ENCODE measurements around the gene ENTPD8. TPM values are rescaled to one million over a fixed set of nuclear protein-coding genes. Genes with fewer than 3 reads are reported as not detected.

ENTPD8 gene
- polyA plus RNA-seq, 3 donors, result not detected

DNA sequence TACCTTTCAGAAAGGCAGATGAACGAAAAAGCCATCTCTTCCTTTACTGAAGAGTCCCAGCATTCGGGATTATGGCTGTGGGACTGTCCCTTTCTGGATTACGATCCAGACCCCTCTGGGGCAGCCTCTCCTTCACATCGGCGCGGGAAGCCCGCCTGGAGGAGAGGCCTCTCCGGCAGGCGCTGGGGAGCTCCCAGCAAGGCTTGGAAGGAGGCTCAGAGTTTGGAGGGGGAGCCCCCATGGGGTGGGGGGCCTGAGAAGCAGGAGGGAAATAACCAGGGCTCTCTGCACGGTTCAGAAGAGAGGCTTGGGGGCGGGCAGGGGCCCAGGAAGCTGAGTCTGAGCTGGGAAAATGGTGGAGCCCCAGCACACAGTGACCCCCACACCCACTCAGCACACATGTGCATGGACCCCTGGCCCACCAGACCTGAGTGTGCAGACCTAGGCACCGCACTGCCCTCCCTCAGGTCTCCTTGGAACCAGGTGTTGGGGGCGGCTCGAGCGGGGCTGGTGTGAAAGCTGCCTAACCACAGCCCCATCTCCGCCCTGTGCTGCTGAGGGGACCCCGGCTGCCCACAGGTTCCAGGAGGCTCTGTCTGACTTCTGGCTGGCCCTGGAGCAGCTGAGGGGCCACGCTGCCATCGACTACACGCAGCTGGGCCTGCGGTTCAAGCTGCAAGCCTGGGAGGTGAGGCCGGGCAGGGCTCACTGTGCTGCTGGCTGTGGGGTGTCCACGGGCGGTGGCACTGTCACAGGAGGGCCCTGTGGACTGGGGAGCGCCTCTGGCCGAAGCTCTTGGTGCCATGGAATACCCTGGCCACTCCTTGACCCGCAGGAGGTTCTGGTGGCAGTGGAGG is 13.5 kb downstream of the ENTPD8 start:
- H3K4me3 Mint-ChIP-seq, result no peak overlapping the region
- no peak overlapping the region for H3K27ac Mint-ChIP-seq
- no peak overlapping the region for H3K9ac ChIP-seq (ENCODE audit: insufficient read depth, low read length, poor library complexity, severe bottlenecking)
- no peak overlapping the region for H2AFZ ChIP-seq (ENCODE audit: insufficient read depth, low read depth, low read length, poor library complexity, severe bottlenecking)
- H3K36me3 Mint-ChIP-seq, result no peaks in the 10 kb centered on the region
- no peaks in the 10 kb centered on the region for H4K20me1 ChIP-seq (ENCODE audit: insufficient read depth, low read length)
- no peaks in the 10 kb centered on the region for H3K9me3 Mint-ChIP-seq
- no peaks in the 10 kb centered on the region for H3K36me3 ChIP-seq (replicated peaks in 1 of 2; ENCODE audit: control insufficient read depth in 1 of 2, insufficient read depth in 2 of 2, low read length in 2 of 2)
- WGBS (ENCODE audit: insufficient coverage), result 87% methylated on average over 16 of the region's 27 CpGs
- no peaks in the 10 kb centered on the region for H3K27me3 ChIP-seq (ENCODE audit: control insufficient read depth in 2 of 2, insufficient read depth in 2 of 2, low read length in 2 of 2)
- H3K9me3 ChIP-seq (replicated peaks in 1 of 2; ENCODE audit: control insufficient read depth in 1 of 2, insufficient read depth in 1 of 2, low read length in 2 of 2), result no peaks in the 10 kb centered on the region
- no peaks in the 10 kb centered on the region for H3K79me2 ChIP-seq (ENCODE audit: insufficient read depth, low read length)
- intact Hi-C loops (cut with micrococcal nuclease), result loop anchor here in 1 of 2 donors (10.0 kb wide), 1 partner anchor 97 kb away; no protein-coding TSS in a partner anchor
- peaks cover 11% of the 10 kb centered on the region for H3K4me1 Mint-ChIP-seq
- no peak overlapping the region for H3K4me3 ChIP-seq (replicated peaks in 1 of 3; ENCODE audit: low read depth in 2 of 3, low read length in 3 of 3)
- H3K27ac ChIP-seq (ENCODE audit: low read depth in 1 of 2, low read length in 2 of 2), result no peak overlapping the region
- DNase-seq, result no peak
- H3K27me3 Mint-ChIP-seq (ENCODE audit: low read depth in 3 of 3), result peaks cover 0 to 7% (median 0%) of the 10 kb centered on the region in 3 donors
- TF ChIP-seq, protein P1, sequence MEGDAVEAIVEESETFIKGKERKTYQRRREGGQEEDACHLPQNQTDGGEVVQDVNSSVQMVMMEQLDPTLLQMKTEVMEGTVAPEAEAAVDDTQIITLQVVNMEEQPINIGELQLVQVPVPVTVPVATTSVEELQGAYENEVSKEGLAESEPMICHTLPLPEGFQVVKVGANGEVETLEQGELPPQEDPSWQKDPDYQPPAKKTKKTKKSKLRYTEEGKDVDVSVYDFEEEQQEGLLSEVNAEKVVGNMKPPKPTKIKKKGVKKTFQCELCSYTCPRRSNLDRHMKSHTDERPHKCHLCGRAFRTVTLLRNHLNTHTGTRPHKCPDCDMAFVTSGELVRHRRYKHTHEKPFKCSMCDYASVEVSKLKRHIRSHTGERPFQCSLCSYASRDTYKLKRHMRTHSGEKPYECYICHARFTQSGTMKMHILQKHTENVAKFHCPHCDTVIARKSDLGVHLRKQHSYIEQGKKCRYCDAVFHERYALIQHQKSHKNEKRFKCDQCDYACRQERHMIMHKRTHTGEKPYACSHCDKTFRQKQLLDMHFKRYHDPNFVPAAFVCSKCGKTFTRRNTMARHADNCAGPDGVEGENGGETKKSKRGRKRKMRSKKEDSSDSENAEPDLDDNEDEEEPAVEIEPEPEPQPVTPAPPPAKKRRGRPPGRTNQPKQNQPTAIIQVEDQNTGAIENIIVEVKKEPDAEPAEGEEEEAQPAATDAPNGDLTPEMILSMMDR (IDR thresholded peaks at IDR 0.05), result no peak
- H3K4me2 ChIP-seq (replicated peaks; ENCODE audit: extremely low read depth, low read length, poor library complexity, severe bottlenecking), result no peak overlapping the region
- peaks cover 13 to 19% of the 10 kb centered on the region in 2 donors for H3K4me1 ChIP-seq (ENCODE audit: control insufficient read depth in 1 of 2, insufficient read depth in 2 of 2, low read length in 2 of 2)

GRCh38 chr9:137426018-137426681 is 15.0 kb downstream of the ENTPD8 start:
- Mint-ChIP-seq H3K9me3 (no peaks in the 10 kb centered on the region), H3K36me3 (no peaks in the 10 kb centered on the region), H3K27ac (no peak overlapping the region), H3K4me3 (no peak overlapping the region), H3K4me1 (peaks cover 21% of the 10 kb centered on the region), H3K27me3 (ENCODE audit: low read depth in 3 of 3) (peaks cover 0 to 6% (median 0%) of the 10 kb centered on the region in 3 donors)
- WGBS (ENCODE audit: insufficient coverage), result 98% methylated on average over 11 of the region's 18 CpGs
- H3K4me1 ChIP-seq (ENCODE audit: control insufficient read depth in 1 of 2, insufficient read depth in 2 of 2, low read length in 2 of 2), result peaks cover 19 to 29% of the 10 kb centered on the region in 2 donors
- intact Hi-C loops (cut with micrococcal nuclease), result loop anchor here in 1 of 2 donors (10.0 kb wide), 1 partner anchor 99 kb away; no protein-coding TSS in a partner anchor
- H3K27me3 ChIP-seq (ENCODE audit: control insufficient read depth in 2 of 2, insufficient read depth in 2 of 2, low read length in 2 of 2), result no peaks in the 10 kb centered on the region
- H3K36me3 ChIP-seq (replicated peaks in 1 of 2; ENCODE audit: control insufficient read depth in 1 of 2, insufficient read depth in 2 of 2, low read length in 2 of 2), result no peaks in the 10 kb centered on the region
- no peaks in the 10 kb centered on the region for H4K20me1 ChIP-seq (ENCODE audit: insufficient read depth, low read length)
- no peak for DNase-seq
- H3K4me3 ChIP-seq (replicated peaks in 1 of 3; ENCODE audit: low read depth in 2 of 3, low read length in 3 of 3), result no peak overlapping the region
- H3K9me3 ChIP-seq (replicated peaks in 1 of 2; ENCODE audit: control insufficient read depth in 1 of 2, insufficient read depth in 1 of 2, low read length in 2 of 2), result no peaks in the 10 kb centered on the region
- H3K79me2 ChIP-seq (ENCODE audit: insufficient read depth, low read length), result peaks cover 15% of the 10 kb centered on the region
- no peak overlapping the region for H3K9ac ChIP-seq (ENCODE audit: insufficient read depth, low read length, poor library complexity, severe bottlenecking)
- no peak overlapping the region for H3K4me2 ChIP-seq (replicated peaks; ENCODE audit: extremely low read depth, low read length, poor library complexity, severe bottlenecking)
- H2AFZ ChIP-seq (ENCODE audit: insufficient read depth, low read depth, low read length, poor library complexity, severe bottlenecking), result no peak overlapping the region
- TF ChIP-seq, protein P1 (IDR thresholded peaks at IDR 0.05), result no peak
- H3K27ac ChIP-seq (ENCODE audit: low read depth in 1 of 2, low read length in 2 of 2), result no peak overlapping the region

Data from CD14-positive monocyte (primary cell).